GM11168 (cell line): Measurements from ENCODE around the gene MS4A2.
"Not testable (repeated sequence)": the region's sequence is repeated elsewhere in the genome, so short reads cannot be mapped to it uniquely, and the experiment has no call there.

Source experiments
- in situ Hi-C: fragments of 300-500 bp; cut with MboI; formaldehyde crosslinking; loops from one replicate; pipeline ENCODE4 v1.12.0; 2022; ENCODE audit warnings: low sequenced_read_pairs; ENCODE audit not compliant: unreplicated experiment

Gene MS4A2

GRCh38 chr11:60088364-60088763, at the start of gene MS4A2:
Gene MS4A2 (plus strand): TSS chr11:60088664. CDS start chr11:60088766, 102 bp downstream.
- in situ Hi-C loops: no loop called here

GRCh38 chr11:60040109-60040508, 48.4 kb upstream of the MS4A2 start, which contains the start of gene OOSP2:
Gene OOSP2 (plus strand): TSS chr11:60040409. CDS start chr11:60040460, 51 bp downstream.
- in situ Hi-C loops: no loop called here

- in situ Hi-C loops: not testable (repeated sequence)
Observed at GRCh38 chr11:60050422-60050821, 38.0 kb upstream of the MS4A2 start.

GRCh38 chr11:60050839-60051238, 37.6 kb upstream of the MS4A2 start:
- in situ Hi-C loops: not testable (repeated sequence)

- in situ Hi-C loops: no loop called here
Observed at GRCh38 chr11:60056349-60056969, 32.0 kb upstream of the MS4A2 start, which contains the start of gene MS4A3. Gene MS4A3 (plus strand): TSS chr11:60056665. CDS start chr11:60061161, 4,496 bp downstream.

GRCh38 chr11:60059052-60059451, 29.4 kb upstream of the MS4A2 start:
- in situ Hi-C loops: no loop called here

GRCh38 chr11:60059521-60060240, 28.8 kb upstream of the MS4A2 start:
- in situ Hi-C loops: no loop called here

GRCh38 chr11:60064111-60064510, 24.4 kb upstream of the MS4A2 start:
- in situ Hi-C loops: no loop called here

- in situ Hi-C loops: no loop called here
Observed at GRCh38 chr11:60065801-60066200, 22.7 kb upstream of the MS4A2 start.

GRCh38 chr11:60069450-60069849, 19.0 kb upstream of the MS4A2 start:
- in situ Hi-C loops: no loop called here

- in situ Hi-C loops: not testable (repeated sequence)
Observed at GRCh38 chr11:60071644-60072043, 16.8 kb upstream of the MS4A2 start.

- in situ Hi-C loops: no loop called here
Observed at GRCh38 chr11:60077216-60077817, 11.1 kb upstream of the MS4A2 start.

- in situ Hi-C loops: no loop called here
Observed at GRCh38 chr11:60077981-60078380, 10.5 kb upstream of the MS4A2 start.

- in situ Hi-C loops: no loop called here
Observed at GRCh38 chr11:60078745-60079144, 9.7 kb upstream of the MS4A2 start.

- in situ Hi-C loops: no loop called here
Observed at GRCh38 chr11:60080535-60080934, 7.9 kb upstream of the MS4A2 start.

- in situ Hi-C loops: no loop called here
Observed at GRCh38 chr11:60084631-60085273, 3.7 kb upstream of the MS4A2 start.

- in situ Hi-C loops: no loop called here
Observed at GRCh38 chr11:60085909-60086308, 2.6 kb upstream of the MS4A2 start.

- in situ Hi-C loops: no loop called here
Observed at GRCh38 chr11:60087239-60087638, 1.2 kb upstream of the MS4A2 start.

- in situ Hi-C loops: no loop called here
Observed at GRCh38 chr11:60095477-60096120, 7.1 kb downstream of the MS4A2 start.

GRCh38 chr11:60097189-60097588, 8.7 kb downstream of the MS4A2 start:
- in situ Hi-C loops: no loop called here
